ENCODE results near the gene HMGB4. TPM values are rescaled to one million over a fixed set of nuclear protein-coding genes. Genes with fewer than 3 reads are reported as not detected.

HMGB4 gene
- total RNA-seq, 1 experiment from 2014 or later = not detected

DNA sequence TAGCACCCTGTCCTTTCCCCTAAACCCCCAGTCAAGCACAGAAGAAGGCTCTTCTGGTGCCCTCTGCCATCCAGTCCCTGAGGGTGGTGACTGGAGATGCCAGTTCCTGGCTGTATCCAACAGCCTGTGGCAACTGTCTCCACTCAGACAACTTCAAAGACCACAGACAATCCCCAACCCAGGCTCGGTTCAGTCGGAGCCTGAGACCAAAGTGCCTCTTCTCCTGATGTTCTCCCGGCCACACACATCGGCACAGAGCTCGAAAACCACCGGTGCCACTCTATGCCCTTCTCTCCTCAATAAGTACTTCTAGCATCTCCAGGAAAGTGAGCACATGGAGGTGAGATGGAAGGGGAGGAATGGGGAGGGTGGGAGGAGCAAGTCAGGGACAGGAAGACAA is 39.6 kb upstream of the HMGB4 start:
- Histone ChIP-seq H3K27ac (no peak overlapping the region), H2AFZ (no peak overlapping the region), H3K4me2 (no peak overlapping the region), H3K79me2 (ENCODE audit: low read depth) (no peaks in the 10 kb centered on the region), H4K20me1 (ENCODE audit: insufficient read depth) (no peaks in the 10 kb centered on the region), H3K27me3 (ENCODE audit: insufficient read depth, low read depth) (peaks cover 48% of the 10 kb centered on the region), H3F3A (ENCODE audit: insufficient read depth, low read depth) (no peaks in the 10 kb centered on the region), H3K36me3 (ENCODE audit: low read depth) (no peaks in the 10 kb centered on the region), H3K4me3 (no peak overlapping the region), H3K4me1 (replicated peaks; ENCODE audit: insufficient read depth) (no peaks in the 10 kb centered on the region), H3K9me3 (ENCODE audit: insufficient read depth, low read depth) (no peaks in the 10 kb centered on the region), H3K9me2 (ENCODE audit: insufficient read depth) (no peaks in the 10 kb centered on the region)
- TF ChIP-seq EZH2 (IDR thresholded peaks at IDR 0.05; ENCODE audit: low read depth) (no peak), CTCF (conservative IDR thresholded peaks at IDR 0.05) (no peak)
- no peak for DNase-seq
- intact Hi-C loops (cut with micrococcal nuclease; ENCODE audit: unreplicated experiment) = no loop called here
- POLR2A ChIA-PET (ENCODE audit: unreplicated experiment) = no interaction called here
- no TSS peak for BruUV-seq (replicated peaks)
- CTCF ChIA-PET = no interaction called here

DNA sequence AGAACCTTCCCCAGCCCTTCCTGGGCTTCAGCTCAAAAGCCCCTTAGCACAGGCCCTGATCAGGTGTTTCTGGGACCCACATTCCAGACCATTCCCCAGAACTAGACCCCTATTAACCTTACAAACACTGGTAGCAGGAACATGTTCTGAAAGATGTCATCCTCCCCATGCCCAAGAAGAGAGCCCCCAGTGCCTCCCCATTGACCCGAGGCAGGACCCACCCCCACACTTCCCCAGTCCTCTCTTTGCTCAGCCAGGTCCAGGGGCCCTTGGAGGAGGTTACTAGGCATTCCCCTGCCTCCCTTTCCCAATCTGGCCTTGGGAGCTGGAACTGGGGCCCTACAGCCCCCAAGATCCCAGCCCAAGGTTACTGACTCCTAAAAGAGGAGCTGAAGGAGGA is 38.9 kb upstream of the HMGB4 start:
- ChIA-PET CTCF (no interaction called here), POLR2A (ENCODE audit: unreplicated experiment) (no interaction called here)
- H3K36me3 ChIP-seq (ENCODE audit: low read depth) = no peaks in the 10 kb centered on the region
- no peak overlapping the region for H3K27ac ChIP-seq
- H3K9me3 ChIP-seq (ENCODE audit: insufficient read depth, low read depth) = no peaks in the 10 kb centered on the region
- TF ChIP-seq EZH2 (IDR thresholded peaks at IDR 0.05; ENCODE audit: low read depth) (no peak), CTCF (conservative IDR thresholded peaks at IDR 0.05) (no peak)
- no peaks in the 10 kb centered on the region for H3K9me2 ChIP-seq (ENCODE audit: insufficient read depth)
- H3F3A ChIP-seq (ENCODE audit: insufficient read depth, low read depth) = no peaks in the 10 kb centered on the region
- no TSS peak for BruUV-seq (replicated peaks)
- no peak for DNase-seq
- intact Hi-C loops (cut with micrococcal nuclease; ENCODE audit: unreplicated experiment) = no loop called here
- no peaks in the 10 kb centered on the region for H3K79me2 ChIP-seq (ENCODE audit: low read depth)
- no peaks in the 10 kb centered on the region for H4K20me1 ChIP-seq (ENCODE audit: insufficient read depth)
- no peak overlapping the region for H2AFZ ChIP-seq
- H3K4me2 ChIP-seq = no peak overlapping the region
- H3K4me1 ChIP-seq (replicated peaks; ENCODE audit: insufficient read depth) = no peaks in the 10 kb centered on the region
- H3K27me3 ChIP-seq (ENCODE audit: insufficient read depth, low read depth) = peaks cover 42% of the 10 kb centered on the region
- H3K4me3 ChIP-seq = no peak overlapping the region

GRCh38 chr1:33825506-33825905 is 38.4 kb upstream of the HMGB4 start:
- H3F3A ChIP-seq (ENCODE audit: insufficient read depth, low read depth) = no peaks in the 10 kb centered on the region
- no peaks in the 10 kb centered on the region for H3K36me3 ChIP-seq (ENCODE audit: low read depth)
- peaks cover 40% of the 10 kb centered on the region for H3K27me3 ChIP-seq (ENCODE audit: insufficient read depth, low read depth)
- H3K79me2 ChIP-seq (ENCODE audit: low read depth) = no peaks in the 10 kb centered on the region
- H2AFZ ChIP-seq = no peak overlapping the region
- no peak for DNase-seq
- H3K4me1 ChIP-seq (replicated peaks; ENCODE audit: insufficient read depth) = no peaks in the 10 kb centered on the region
- no peaks in the 10 kb centered on the region for H3K9me2 ChIP-seq (ENCODE audit: insufficient read depth)
- H3K4me2 ChIP-seq = no peak overlapping the region
- no peaks in the 10 kb centered on the region for H4K20me1 ChIP-seq (ENCODE audit: insufficient read depth)
- no peak overlapping the region for H3K4me3 ChIP-seq
- no peak for TF ChIP-seq CTCF (conservative IDR thresholded peaks at IDR 0.05)
- TF ChIP-seq EZH2 (IDR thresholded peaks at IDR 0.05; ENCODE audit: low read depth) = no peak
- ChIA-PET POLR2A (ENCODE audit: unreplicated experiment) (no interaction called here), CTCF (no interaction called here)
- no peak overlapping the region for H3K27ac ChIP-seq
- no peaks in the 10 kb centered on the region for H3K9me3 ChIP-seq (ENCODE audit: insufficient read depth, low read depth)
- no TSS peak for BruUV-seq (replicated peaks)
- intact Hi-C loops (cut with micrococcal nuclease; ENCODE audit: unreplicated experiment) = no loop called here
